GM12878 (cell line): ENCODE results near the gene PCBD2.

Experiments
- CTCF ChIP-seq, 3 experiments: IDR thresholded peaks in 2 of 3; conservative IDR thresholded peaks in 1 of 3; 2 replicates each; pipeline ENCODE4 v1.5.1; 2011; ENCODE audit warnings: low read depth in 3 of 3, low read length in 3 of 3, mild to moderate bottlenecking in 3 of 3, control low read depth in 2 of 3, moderate library complexity in 2 of 3, inconsistent platforms in 1 of 3, mixed read lengths in 1 of 3; ENCODE audit not compliant: control insufficient read depth in 2 of 3, insufficient read depth in 1 of 3; ENCODE audit errors: extremely low read depth in 1 of 3
- RAD21 ChIP-seq: IDR thresholded peaks from 2 replicates; pipeline ENCODE4 v1.6.1; 2011; ENCODE audit warnings: mild to moderate bottlenecking, low read depth, low read length, moderate library complexity; ENCODE audit not compliant: insufficient read depth

GRCh38 chr5:134920848-134921575 is 16.1 kb downstream of the PCBD2 start:
- TF ChIP-seq CTCF (IDR thresholded peaks at IDR 0.05 in 2 of 3, conservative IDR thresholded peaks at IDR 0.05 in 1 of 3; ENCODE audit: control insufficient read depth in 2 of 3, extremely low read depth in 1 of 3, insufficient read depth in 1 of 3, low read depth in 3 of 3, low read length in 3 of 3) (no peak), RAD21 (no peak)
